Measurements from ENCODE around the gene CXCR5.
"Not testable (repeated sequence)": the region's sequence is repeated elsewhere in the genome, so short reads cannot be mapped to it uniquely, and the experiment has no call there.

The CXCR5 gene, protein sequence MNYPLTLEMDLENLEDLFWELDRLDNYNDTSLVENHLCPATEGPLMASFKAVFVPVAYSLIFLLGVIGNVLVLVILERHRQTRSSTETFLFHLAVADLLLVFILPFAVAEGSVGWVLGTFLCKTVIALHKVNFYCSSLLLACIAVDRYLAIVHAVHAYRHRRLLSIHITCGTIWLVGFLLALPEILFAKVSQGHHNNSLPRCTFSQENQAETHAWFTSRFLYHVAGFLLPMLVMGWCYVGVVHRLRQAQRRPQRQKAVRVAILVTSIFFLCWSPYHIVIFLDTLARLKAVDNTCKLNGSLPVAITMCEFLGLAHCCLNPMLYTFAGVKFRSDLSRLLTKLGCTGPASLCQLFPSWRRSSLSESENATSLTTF

DNA sequence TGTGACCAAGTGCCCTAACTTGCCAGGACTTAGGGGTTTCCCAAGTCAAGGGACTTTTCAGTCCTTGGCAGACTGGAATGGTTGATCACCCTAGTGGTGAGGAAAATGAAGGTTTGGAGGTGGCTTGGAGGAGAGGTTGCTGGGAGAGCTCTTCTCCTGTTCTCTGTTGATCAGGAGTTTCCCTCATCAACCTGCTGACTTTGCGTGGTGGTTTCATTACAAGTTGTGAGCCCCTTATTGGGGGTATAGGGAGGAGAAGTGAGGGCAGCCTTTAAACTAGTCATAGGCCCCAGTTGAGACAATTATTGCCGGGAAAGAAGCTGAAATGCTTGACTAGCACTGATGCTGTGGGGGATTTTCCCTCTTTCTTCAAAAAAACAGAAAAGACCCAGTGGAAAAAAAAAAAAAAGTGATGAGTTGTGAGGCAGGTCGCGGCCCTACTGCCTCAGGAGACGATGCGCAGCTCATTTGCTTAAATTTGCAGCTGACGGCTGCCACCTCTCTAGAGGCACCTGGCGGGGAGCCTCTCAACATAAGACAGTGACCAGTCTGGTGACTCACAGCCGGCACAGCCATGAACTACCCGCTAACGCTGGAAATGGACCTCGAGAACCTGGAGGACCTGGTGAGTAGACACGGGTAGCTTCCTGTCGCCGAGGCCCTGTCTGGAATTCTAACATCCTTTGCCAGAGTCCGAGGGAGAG is at the start of gene CXCR5:
TSS of gene CXCR5 (plus strand) at position 525 of the 704 bp plus-strand sequence. CDS start at position 575, 50 bp downstream.
- no peak for DNase-seq (ENCODE audit: low read depth)
- TF ChIP-seq, protein P1, sequence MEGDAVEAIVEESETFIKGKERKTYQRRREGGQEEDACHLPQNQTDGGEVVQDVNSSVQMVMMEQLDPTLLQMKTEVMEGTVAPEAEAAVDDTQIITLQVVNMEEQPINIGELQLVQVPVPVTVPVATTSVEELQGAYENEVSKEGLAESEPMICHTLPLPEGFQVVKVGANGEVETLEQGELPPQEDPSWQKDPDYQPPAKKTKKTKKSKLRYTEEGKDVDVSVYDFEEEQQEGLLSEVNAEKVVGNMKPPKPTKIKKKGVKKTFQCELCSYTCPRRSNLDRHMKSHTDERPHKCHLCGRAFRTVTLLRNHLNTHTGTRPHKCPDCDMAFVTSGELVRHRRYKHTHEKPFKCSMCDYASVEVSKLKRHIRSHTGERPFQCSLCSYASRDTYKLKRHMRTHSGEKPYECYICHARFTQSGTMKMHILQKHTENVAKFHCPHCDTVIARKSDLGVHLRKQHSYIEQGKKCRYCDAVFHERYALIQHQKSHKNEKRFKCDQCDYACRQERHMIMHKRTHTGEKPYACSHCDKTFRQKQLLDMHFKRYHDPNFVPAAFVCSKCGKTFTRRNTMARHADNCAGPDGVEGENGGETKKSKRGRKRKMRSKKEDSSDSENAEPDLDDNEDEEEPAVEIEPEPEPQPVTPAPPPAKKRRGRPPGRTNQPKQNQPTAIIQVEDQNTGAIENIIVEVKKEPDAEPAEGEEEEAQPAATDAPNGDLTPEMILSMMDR (IDR thresholded peaks at IDR 0.05; ENCODE audit: low read length, missing control alignments) = no peak

DNA sequence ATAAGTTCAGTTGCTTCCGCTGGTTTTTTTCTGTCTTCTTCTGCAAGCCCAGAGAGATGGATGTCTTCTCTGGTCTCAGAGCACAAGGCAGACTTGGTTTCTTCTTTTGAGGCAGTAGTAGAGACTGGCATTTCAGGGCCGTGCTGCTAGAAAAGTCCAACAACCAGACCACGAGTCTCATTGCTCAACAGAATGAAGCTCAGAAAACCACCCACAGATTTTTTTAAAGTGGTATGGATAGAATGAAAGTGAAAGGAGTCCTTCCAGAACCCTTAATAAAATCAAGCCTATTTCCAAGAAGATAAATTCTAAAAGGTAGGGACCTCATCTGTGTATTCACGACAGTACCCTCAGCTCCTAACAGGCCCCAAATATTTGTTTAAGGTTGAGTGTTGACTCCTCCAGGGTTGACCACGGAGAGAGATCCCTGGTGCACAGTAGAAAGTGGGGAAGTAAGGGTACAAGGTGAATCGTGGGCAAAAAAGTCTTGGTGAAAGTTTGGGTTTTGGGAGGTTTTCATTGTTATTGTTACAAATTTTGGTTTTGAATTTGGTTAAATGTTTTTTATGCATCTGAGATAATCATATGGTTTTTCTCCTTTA is 49.2 kb upstream of the CXCR5 start:
- no peak overlapping the region for H3K4me3 ChIP-seq (replicated peaks; ENCODE audit: low read depth, low read length)
- TF ChIP-seq, protein P1 (IDR thresholded peaks at IDR 0.05; ENCODE audit: low read length, missing control alignments) = no peak

More for the DNA sequence above, at the start of gene CXCR5:
- no peak within 1 kb of the TSS for H3K4me3 ChIP-seq (replicated peaks; ENCODE audit: low read depth, low read length)

DNA sequence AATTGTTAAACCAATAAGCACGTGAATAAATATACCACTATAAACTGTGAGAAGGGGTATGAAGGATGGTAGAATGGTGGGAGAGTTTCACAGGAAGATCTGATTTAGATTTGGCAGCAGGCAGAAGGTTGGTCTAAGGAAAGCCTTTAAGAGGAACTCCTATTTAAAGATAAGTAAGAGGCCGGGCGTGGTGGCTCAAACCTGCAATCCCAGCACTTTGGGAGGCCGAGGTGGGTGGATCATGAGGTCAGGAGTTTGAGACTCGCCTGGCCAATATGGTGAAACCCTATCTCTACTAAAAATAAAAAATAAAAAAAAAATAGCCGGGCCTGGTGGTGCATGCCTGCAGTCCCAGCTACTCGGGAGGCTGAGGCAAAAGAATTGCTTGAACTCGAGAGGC is 45.8 kb upstream of the CXCR5 start:
- DNase-seq (ENCODE audit: low read depth) = no peak
- H3K4me3 ChIP-seq (replicated peaks; ENCODE audit: low read depth, low read length) = no peak overlapping the region

More for the DNA sequence above, 49.2 kb upstream of the CXCR5 start:
- peak; percentile 11 for DNase-seq (ENCODE audit: low read depth)

DNA sequence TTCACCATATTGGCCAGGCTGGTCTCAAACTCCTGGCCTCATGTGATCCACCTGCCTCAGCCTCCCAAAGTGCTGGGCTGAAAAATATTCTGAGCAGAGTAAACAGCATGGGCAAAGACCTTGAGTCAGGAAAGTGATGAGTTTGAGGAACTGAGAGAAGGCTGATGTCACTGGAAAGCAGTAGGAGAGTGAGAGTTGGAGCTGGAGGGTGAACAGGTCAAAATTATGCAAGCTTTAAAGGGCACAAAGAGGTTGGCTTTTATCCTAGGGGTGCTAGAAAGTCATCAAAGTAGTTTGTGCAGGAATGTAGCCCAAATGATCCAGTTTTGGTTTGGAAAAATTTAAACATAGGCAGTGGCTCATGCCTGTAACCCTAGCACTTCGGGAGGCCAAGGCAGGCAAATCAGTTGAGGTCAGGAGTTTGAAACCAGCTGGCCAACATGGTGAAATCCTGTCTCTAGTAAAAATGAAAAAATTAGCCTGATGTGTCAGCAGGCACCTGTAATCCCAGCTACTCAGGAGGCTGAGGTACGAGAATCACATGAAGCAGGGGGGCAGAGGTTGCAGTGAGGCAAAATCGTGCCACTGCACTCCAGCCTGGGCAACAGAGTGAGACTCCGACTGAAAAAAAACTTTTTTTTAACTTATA is 44.7 kb upstream of the CXCR5 start:
- no peak for DNase-seq (ENCODE audit: low read depth)
- TF ChIP-seq, protein P1 (IDR thresholded peaks at IDR 0.05; ENCODE audit: low read length, missing control alignments) = no peak

More for the DNA sequence above, 45.8 kb upstream of the CXCR5 start:
- TF ChIP-seq, protein P1 (IDR thresholded peaks at IDR 0.05; ENCODE audit: low read length, missing control alignments) = no peak

DNA sequence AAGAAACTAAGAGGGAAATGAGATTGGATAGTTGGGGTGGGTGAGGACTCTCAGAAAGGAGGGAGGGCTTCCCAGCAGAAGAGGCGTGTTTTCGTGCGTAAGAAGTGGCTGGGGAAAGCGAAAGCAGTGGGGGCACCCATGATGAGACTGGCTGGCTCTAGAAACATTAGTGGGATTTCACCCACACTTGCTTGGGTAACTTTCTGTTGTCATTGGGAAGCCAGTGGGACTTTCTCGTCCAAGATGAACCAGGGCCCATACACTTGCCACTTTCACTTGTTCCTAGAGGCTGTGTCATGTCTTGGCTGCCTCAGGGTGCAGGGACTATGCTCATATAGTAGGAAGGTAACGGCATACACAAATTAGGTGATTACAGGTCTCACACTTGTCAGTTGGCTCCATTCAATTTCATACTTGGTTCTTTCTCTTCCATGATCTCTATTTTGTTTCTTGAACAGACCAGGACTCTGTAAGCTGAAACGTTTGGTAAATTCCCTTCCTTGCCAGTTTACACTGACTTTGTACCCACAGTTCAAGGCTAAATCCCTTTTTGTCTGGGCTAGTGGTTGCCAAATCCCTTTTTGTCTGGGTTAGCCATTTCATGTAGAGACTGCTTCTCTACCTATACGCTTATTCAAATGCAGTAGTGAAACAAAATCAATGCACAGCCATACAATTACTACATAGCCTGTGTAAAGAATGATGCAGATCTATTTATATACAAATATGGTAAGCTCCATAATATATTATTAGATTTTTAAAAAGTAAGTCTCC is 42.0 kb upstream of the CXCR5 start:
- H3K4me3 ChIP-seq (replicated peaks; ENCODE audit: low read depth, low read length) = no peak overlapping the region
- DNase-seq (ENCODE audit: low read depth) = no peak
- TF ChIP-seq, protein P1 (IDR thresholded peaks at IDR 0.05; ENCODE audit: low read length, missing control alignments) = no peak

More for the DNA sequence above, 44.7 kb upstream of the CXCR5 start:
- H3K4me3 ChIP-seq (replicated peaks; ENCODE audit: low read depth, low read length) = no peak overlapping the region

DNA sequence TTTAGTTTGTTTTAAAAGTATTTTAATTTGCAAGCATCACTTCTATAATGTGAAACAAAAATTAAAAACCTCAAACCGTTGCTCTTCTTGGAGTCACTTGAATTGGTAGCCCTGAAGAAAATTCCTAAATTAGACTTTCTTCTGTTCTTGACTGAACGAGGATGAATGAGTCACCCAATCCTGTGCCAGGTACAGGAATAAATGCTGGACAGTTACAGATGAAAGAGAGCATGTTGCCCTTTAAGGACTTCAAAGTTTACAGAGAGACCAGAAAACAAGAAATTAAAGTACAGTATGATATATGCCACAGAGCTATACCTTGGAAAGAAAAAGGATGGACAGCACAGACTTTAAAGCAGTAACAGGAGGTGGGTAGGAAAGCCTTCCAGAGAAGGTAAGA is 41.3 kb upstream of the CXCR5 start:
- TF ChIP-seq, protein P1 (IDR thresholded peaks at IDR 0.05; ENCODE audit: low read length, missing control alignments) = no peak
- DNase-seq (ENCODE audit: low read depth) = peak; percentile 35
- H3K4me3 ChIP-seq (replicated peaks; ENCODE audit: low read depth, low read length) = no peak overlapping the region

DNA sequence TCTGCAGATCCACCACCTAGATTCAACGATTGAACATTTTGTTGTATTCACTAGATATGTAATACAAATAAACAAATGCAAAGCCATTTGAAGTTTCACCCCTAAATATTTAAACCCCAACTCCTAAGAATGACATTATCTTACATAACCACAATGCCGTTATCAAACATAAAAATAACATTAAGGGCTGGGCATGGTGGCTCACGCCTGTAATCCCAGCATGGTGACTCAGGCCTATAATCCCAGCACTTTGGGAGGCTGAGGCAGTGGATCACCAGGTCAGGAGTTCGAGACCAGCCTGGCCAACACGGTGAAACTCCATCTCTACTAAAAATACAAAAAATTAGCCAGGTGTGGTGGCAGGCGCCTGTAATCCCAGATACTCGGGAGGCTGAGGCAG is 40.8 kb upstream of the CXCR5 start:
- not testable (repeated sequence) for DNase-seq (ENCODE audit: low read depth); H3K4me3 ChIP-seq (replicated peaks; ENCODE audit: low read depth, low read length)

Measured in fibroblast of pulmonary artery (primary cell).